ENCODE measurements around the gene OGDHL. TPM values are rescaled to one million over a fixed set of nuclear protein-coding genes. Genes with fewer than 3 reads are reported as not detected.
"Not testable (repeated sequence)": the region's sequence is repeated elsewhere in the genome, so short reads cannot be mapped to it uniquely, and the experiment has no call there.

OGDHL gene
- total RNA-seq, 4 donors from 2014 or later, result 1.00 to 4.2 (median 2.4) TPM

DNA sequence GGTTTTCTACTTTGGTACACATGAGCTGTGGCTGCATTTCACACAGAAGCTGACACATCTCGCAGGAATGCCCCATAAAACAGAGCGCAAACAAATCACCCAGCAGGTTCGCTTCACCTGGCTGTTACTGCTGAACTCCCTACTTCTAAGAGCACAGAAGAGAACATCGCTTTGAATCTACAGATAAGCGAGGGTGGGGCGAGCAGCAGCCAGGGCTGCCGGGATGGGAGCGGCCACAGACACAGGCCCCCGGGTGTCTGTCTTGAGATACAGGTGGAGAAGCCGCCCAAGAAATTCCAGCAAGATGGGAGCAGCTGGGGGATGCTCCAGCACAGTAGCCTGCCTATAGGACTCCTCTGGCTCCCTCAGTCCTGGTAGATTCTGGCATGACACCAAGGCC, 27.4 kb downstream of the OGDHL start:
- no peak overlapping the region for H3K4me3 ChIP-seq
- intact Hi-C loops (cut with DNase I; ENCODE audit: low total_unique reads), result no loop called here
- H3K4me1 ChIP-seq, result no peaks in the 10 kb centered on the region
- H3K27me3 ChIP-seq, result no peaks in the 10 kb centered on the region
- H3K36me3 ChIP-seq, result no peaks in the 10 kb centered on the region
- H3K27ac ChIP-seq, result no peak overlapping the region
- in situ Hi-C loops (cut with MboI; ENCODE audit: low pct_ligation_motif_present in 1 of 4, low pct_unique_long_range_greater_than_20kb in 1 of 4, low sequenced_read_pairs in 3 of 4), result no loop called here
- no peak for TF ChIP-seq EP300 (IDR thresholded peaks at IDR 0.05; ENCODE audit: low read depth)
- peak; percentile 44 for DNase-seq
- WGBS, 2 donors (ENCODE audit: low coverage in 1 of 2), result 48% methylated on average over 10 of the region's 10 CpGs; no CpG with 5 or more reads in 1 of the 2 donors
- H3K9me3 ChIP-seq, result no peaks in the 10 kb centered on the region

DNA sequence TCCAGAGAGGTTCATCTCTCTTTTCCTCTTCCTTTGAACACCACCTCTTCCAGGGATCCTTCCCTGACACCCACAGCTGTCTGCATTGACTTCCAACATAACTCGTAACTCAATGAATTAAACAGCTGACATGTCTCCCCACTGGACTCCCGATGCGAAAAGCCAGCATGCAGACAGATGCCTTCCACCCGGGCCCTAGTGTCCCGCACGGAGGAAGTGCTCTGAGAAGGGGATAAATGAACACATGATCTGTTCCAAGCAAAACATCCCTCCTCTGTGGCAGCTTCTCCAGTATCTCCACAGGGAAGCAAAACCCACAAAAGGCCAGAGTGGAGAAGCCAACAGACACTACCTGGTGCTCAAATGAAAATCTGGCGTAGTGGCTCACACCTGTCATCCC, 28.3 kb downstream of the OGDHL start:
- no peak for DNase-seq
- 73 to 74% methylated on average over 2 to 7 of the region's 7 CpGs for WGBS, 2 donors (ENCODE audit: low coverage in 1 of 2)
- intact Hi-C loops (cut with DNase I; ENCODE audit: low total_unique reads) (no loop called here), in situ Hi-C loops (cut with MboI; ENCODE audit: low pct_ligation_motif_present in 1 of 4, low pct_unique_long_range_greater_than_20kb in 1 of 4, low sequenced_read_pairs in 3 of 4) (no loop called here)
- Histone ChIP-seq H3K9me3 (no peaks in the 10 kb centered on the region), H3K4me1 (no peaks in the 10 kb centered on the region), H3K36me3 (no peaks in the 10 kb centered on the region), H3K27ac (no peak overlapping the region), H3K4me3 (no peak overlapping the region), H3K27me3 (no peaks in the 10 kb centered on the region)
- TF ChIP-seq, protein P1, sequence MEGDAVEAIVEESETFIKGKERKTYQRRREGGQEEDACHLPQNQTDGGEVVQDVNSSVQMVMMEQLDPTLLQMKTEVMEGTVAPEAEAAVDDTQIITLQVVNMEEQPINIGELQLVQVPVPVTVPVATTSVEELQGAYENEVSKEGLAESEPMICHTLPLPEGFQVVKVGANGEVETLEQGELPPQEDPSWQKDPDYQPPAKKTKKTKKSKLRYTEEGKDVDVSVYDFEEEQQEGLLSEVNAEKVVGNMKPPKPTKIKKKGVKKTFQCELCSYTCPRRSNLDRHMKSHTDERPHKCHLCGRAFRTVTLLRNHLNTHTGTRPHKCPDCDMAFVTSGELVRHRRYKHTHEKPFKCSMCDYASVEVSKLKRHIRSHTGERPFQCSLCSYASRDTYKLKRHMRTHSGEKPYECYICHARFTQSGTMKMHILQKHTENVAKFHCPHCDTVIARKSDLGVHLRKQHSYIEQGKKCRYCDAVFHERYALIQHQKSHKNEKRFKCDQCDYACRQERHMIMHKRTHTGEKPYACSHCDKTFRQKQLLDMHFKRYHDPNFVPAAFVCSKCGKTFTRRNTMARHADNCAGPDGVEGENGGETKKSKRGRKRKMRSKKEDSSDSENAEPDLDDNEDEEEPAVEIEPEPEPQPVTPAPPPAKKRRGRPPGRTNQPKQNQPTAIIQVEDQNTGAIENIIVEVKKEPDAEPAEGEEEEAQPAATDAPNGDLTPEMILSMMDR (IDR thresholded peaks at IDR 0.05), result no peak
- no peak for TF ChIP-seq EP300 (IDR thresholded peaks at IDR 0.05; ENCODE audit: low read depth)
- no peak for TF ChIP-seq POLR2AphosphoS5 (IDR thresholded peaks at IDR 0.05)
- TF ChIP-seq POLR2A (IDR thresholded peaks at IDR 0.05), result no peak

DNA sequence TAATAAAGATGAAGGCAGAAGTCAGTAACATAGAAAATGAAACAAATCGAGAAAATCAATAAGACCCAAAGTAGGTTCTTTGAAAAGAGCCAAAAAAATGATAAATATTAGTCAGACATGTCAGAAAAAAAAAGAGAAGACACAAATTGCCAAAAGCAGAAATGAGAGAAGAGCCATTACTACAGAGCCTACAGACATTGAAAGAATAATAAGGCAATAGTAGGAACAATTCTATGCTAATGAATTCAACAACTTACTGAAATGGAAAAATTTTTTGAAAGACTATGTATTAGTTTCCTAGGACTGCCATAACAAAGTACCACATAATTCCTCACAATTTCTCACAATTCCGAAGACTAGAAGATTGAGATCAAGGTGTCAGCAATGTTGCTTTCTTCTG, 35.5 kb downstream of the OGDHL start:
- DNase-seq, result no peak
- WGBS, 2 donors (ENCODE audit: low coverage in 1 of 2), result 48 to 54% methylated on average over 2 of the region's 2 CpGs
- Histone ChIP-seq H3K27ac (no peak overlapping the region), H3K36me3 (no peaks in the 10 kb centered on the region), H3K4me1 (no peaks in the 10 kb centered on the region), H3K4me3 (no peak overlapping the region), H3K27me3 (no peaks in the 10 kb centered on the region), H3K9me3 (no peaks in the 10 kb centered on the region)
- in situ Hi-C loops (cut with MboI; ENCODE audit: low pct_ligation_motif_present in 1 of 4, low pct_unique_long_range_greater_than_20kb in 1 of 4, low sequenced_read_pairs in 3 of 4), result no loop called here
- intact Hi-C loops (cut with DNase I; ENCODE audit: low total_unique reads), result no loop called here
- no peak for TF ChIP-seq EP300 (IDR thresholded peaks at IDR 0.05; ENCODE audit: low read depth)
- no peak for TF ChIP-seq POLR2AphosphoS5 (IDR thresholded peaks at IDR 0.05)
- no peak for TF ChIP-seq POLR2A (IDR thresholded peaks at IDR 0.05)
- TF ChIP-seq, protein P1 (IDR thresholded peaks at IDR 0.05), result no peak

DNA sequence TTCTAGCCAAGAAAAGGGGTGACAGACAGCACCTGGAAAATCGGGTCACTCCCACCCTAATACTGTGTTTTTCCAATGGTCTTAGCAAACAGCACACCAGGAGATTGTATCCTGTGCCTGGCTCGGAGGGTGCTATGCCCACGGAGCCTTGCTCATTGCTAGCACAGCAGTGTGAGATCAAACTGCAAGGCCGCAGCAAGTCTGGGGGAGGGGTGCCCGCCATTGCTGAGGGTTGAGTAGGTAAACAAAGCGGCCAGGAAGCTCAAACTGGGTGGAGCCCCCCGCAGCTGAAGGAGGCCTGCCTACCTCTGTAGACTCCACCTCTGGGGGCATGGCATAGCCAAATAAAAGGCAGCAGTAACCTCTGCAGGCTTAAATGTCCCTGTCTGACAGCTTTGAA, 47.0 kb downstream of the OGDHL start:
- intact Hi-C loops (cut with DNase I; ENCODE audit: low total_unique reads); in situ Hi-C loops (cut with MboI; ENCODE audit: low pct_ligation_motif_present in 1 of 4, low pct_unique_long_range_greater_than_20kb in 1 of 4, low sequenced_read_pairs in 3 of 4); H3K4me3 ChIP-seq; DNase-seq; H3K27me3 ChIP-seq; H3K36me3 ChIP-seq; H3K9me3 ChIP-seq; H3K27ac ChIP-seq; H3K4me1 ChIP-seq: not testable (repeated sequence)
- 83% methylated on average over 7 of the region's 7 CpGs; no CpG with 5 or more reads in 1 of the 2 donors for WGBS, 2 donors (ENCODE audit: low coverage in 1 of 2)

DNA sequence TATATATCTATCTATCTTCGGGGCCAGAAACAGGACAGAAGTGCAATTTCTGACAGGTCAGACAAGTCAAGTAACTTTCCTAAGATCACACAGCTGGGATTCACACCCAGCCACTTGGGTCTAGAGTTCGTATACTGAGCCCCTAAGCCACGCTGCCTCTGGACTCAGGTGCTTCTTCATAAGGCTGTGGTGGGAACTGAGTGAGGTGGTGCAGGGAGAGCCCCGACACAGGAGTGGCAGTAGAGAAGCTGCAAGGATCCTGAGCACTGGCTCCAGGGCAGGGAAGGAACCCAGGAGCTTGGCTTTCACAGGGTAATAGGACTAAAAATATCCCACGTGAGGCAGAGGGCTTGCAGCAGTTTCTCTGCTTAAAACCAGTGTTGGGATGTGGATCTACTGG, 48.9 kb downstream of the OGDHL start:
- in situ Hi-C loops (cut with MboI; ENCODE audit: low pct_ligation_motif_present in 1 of 4, low pct_unique_long_range_greater_than_20kb in 1 of 4, low sequenced_read_pairs in 3 of 4) (no loop called here), intact Hi-C loops (cut with DNase I; ENCODE audit: low total_unique reads) (no loop called here)
- 0 to 82% methylated on average over 1 to 5 of the region's 5 CpGs for WGBS, 2 donors (ENCODE audit: low coverage in 1 of 2)
- Histone ChIP-seq H3K9me3 (no peaks in the 10 kb centered on the region), H3K4me3 (no peak overlapping the region), H3K27me3 (no peaks in the 10 kb centered on the region), H3K36me3 (no peaks in the 10 kb centered on the region), H3K27ac (no peak overlapping the region), H3K4me1 (no peaks in the 10 kb centered on the region)
- TF ChIP-seq POLR2A (IDR thresholded peaks at IDR 0.05) (no peak), EP300 (IDR thresholded peaks at IDR 0.05; ENCODE audit: low read depth) (no peak), POLR2AphosphoS5 (IDR thresholded peaks at IDR 0.05) (no peak)
- TF ChIP-seq, protein P1 (IDR thresholded peaks at IDR 0.05), result no peak
- no peak for DNase-seq

All from transverse colon (tissue), 4 donors.